IMR-90 (cell line): Measurements from ENCODE around the gene PAX3. TPM values are rescaled to one million over a fixed set of nuclear protein-coding genes. Genes with fewer than 3 reads are reported as not detected.

ENCODE experiments used
- ATAC-seq: fragments of 200-7000 bp; cut with Tn5 transposase; 2 replicates; pipeline ENCODE4 v1.9.1; 2020; ENCODE audit warnings: low read depth, mild to moderate bottlenecking, moderate library complexity
- BruUV-seq: library from RNA; stranded (reverse); fragments of 400-500 nt; replicated peaks from 2 replicates; lab custom pipeline; 2021; lab: Mats Ljungman, UMichigan
- CTCF ChIA-PET: fragments of 300-600 bp; formaldehyde crosslinking; extraction: SDS; loops from one replicate; lab custom pipeline; 2021; ENCODE audit warnings: antibody characterized with exemption; lab: Yijun Ruan, JAX
- POLR2A ChIA-PET: fragments of 300-600 bp; sonication (Branson Sonifier 250); formaldehyde crosslinking; loops from one replicate; lab custom pipeline; 2022; ENCODE audit warnings: antibody characterized with exemption; ENCODE audit not compliant: unreplicated experiment; lab: Charles Lee
- DNase-seq: peaks from one replicate; pipeline ENCODE4 v3.0.0; 2013
- H2AFZ ChIP-seq: replicated peaks from 2 replicates; pipeline ENCODE3; 2013; ENCODE audit warnings: low read length, mild to moderate bottlenecking; ENCODE audit not compliant: poor library complexity
- H2AK5ac ChIP-seq: 2 replicates; pipeline ENCODE4 v1.6.1; 2013; ENCODE audit warnings: low read depth, low read length, inconsistent platforms
- H2AK9ac ChIP-seq: replicated peaks from 2 replicates; pipeline ENCODE3; 2013; ENCODE audit warnings: mild to moderate bottlenecking, low read depth, low read length, moderate library complexity; ENCODE audit not compliant: poor library complexity
- H2BK120ac ChIP-seq: 2 replicates; pipeline ENCODE4 v1.6.1; 2013; ENCODE audit warnings: low read depth, low read length, inconsistent platforms
- H2BK15ac ChIP-seq: 3 replicates; pipeline ENCODE4 v1.6.1; 2013; ENCODE audit warnings: low read depth, low read length, inconsistent platforms
- H2BK20ac ChIP-seq: 2 replicates; pipeline ENCODE4 v1.6.1; 2013; ENCODE audit warnings: low read depth, mild to moderate bottlenecking, inconsistent platforms, low read length, moderate library complexity
- H2BK5ac ChIP-seq: 2 replicates; pipeline ENCODE4 v1.6.1; 2013; ENCODE audit warnings: mild to moderate bottlenecking, low read depth, low read length, inconsistent platforms; ENCODE audit not compliant: poor library complexity, severe bottlenecking
- H3K14ac ChIP-seq: replicated peaks from 2 replicates; pipeline ENCODE4 v1.6.1; 2013; ENCODE audit warnings: low read depth, low read length, inconsistent platforms
- H3K18ac ChIP-seq: 2 replicates; pipeline ENCODE4 v1.6.1; 2013; ENCODE audit warnings: low read depth, low read length, control low read depth
- H3K23ac ChIP-seq: 2 replicates; pipeline ENCODE4 v1.6.1; 2013; ENCODE audit warnings: low read depth, low read length, inconsistent platforms
- H3K27ac ChIP-seq: 2 replicates; pipeline ENCODE4 v1.5.1; 2013; ENCODE audit warnings: mild to moderate bottlenecking, control low read depth, low read length; ENCODE audit not compliant: insufficient read depth
- H3K27me3 ChIP-seq: 2 replicates; pipeline ENCODE4 v1.6.1; 2013; ENCODE audit warnings: low read length; ENCODE audit not compliant: control insufficient read depth, insufficient read depth
- H3K36me3 ChIP-seq: 2 replicates; pipeline ENCODE4 v1.6.1; 2013; ENCODE audit warnings: low read length, mixed read lengths; ENCODE audit not compliant: control insufficient read depth, insufficient read depth
- H3K4ac ChIP-seq: 2 replicates; pipeline ENCODE4 v1.6.1; 2013; ENCODE audit warnings: low read depth, low read length, inconsistent platforms
- H3K4me1 ChIP-seq: 2 replicates; pipeline ENCODE4 v1.6.1; 2013; ENCODE audit warnings: low read length, mixed read lengths; ENCODE audit not compliant: control insufficient read depth, insufficient read depth
- H3K4me2 ChIP-seq: 2 replicates; pipeline ENCODE4 v1.6.1; 2013; ENCODE audit warnings: low read depth, mild to moderate bottlenecking, control low read depth, low read length, moderate library complexity
- H3K4me3 ChIP-seq: 2 replicates; pipeline ENCODE4 v1.5.1; 2013; ENCODE audit warnings: low read depth, mild to moderate bottlenecking, control low read depth, low read length, moderate library complexity; ENCODE audit not compliant: insufficient read depth
- H3K56ac ChIP-seq: 2 replicates; pipeline ENCODE4 v1.6.1; 2013; ENCODE audit warnings: low read length, inconsistent platforms; ENCODE audit not compliant: insufficient read depth; ENCODE audit errors: extremely low read depth
- H3K79me1 ChIP-seq, 2 experiments: 2 replicates each; pipeline ENCODE4 v1.6.1; 2013; ENCODE audit warnings: low read length in 2 of 2, inconsistent platforms in 1 of 2, low read depth in 1 of 2
- H3K9ac ChIP-seq: 2 replicates; pipeline ENCODE4 v1.6.1; 2013; ENCODE audit warnings: low read depth, low read length, control low read depth
- H3K9me1 ChIP-seq: 2 replicates; pipeline ENCODE4 v1.6.1; 2013; ENCODE audit warnings: low read length, inconsistent platforms; ENCODE audit not compliant: insufficient read depth
- H3K9me3 ChIP-seq: 2 replicates; pipeline ENCODE4 v1.6.1; 2013; ENCODE audit warnings: low read length; ENCODE audit not compliant: control insufficient read depth, insufficient read depth
- H4K20me1 ChIP-seq: 2 replicates; pipeline ENCODE4 v1.6.1; 2013; ENCODE audit warnings: low read length, inconsistent platforms; ENCODE audit not compliant: insufficient read depth
- H4K5ac ChIP-seq: 2 replicates; pipeline ENCODE4 v1.6.1; 2013; ENCODE audit warnings: mild to moderate bottlenecking, low read depth, low read length, control low read depth
- H4K8ac ChIP-seq, 2 experiments: 2 replicates each; pipeline ENCODE4 v1.6.1; 2013; ENCODE audit warnings: low read depth in 2 of 2, low read length in 2 of 2, control low read depth in 1 of 2, inconsistent platforms in 1 of 2
- H4K91ac ChIP-seq: 2 replicates; pipeline ENCODE4 v1.6.1; 2013; ENCODE audit warnings: low read depth, low read length, inconsistent platforms; ENCODE audit not compliant: insufficient read depth
- CHD1 ChIP-seq: IDR thresholded peaks from 2 replicates; pipeline ENCODE4 v1.6.1; 2012; ENCODE audit warnings: low read depth, low read length, improper control_type of control experiment
- FOS ChIP-seq: fragments of 150-350 bp; IDR thresholded peaks from 2 replicates; pipeline ENCODE4 v1.6.1; 2016; ENCODE audit warnings: low read depth, low read length
- MAFK ChIP-seq: IDR thresholded peaks from 2 replicates; pipeline ENCODE4 v1.6.1; 2012; ENCODE audit warnings: low read depth, low read length, improper control_type of control experiment
- MAZ ChIP-seq: IDR thresholded peaks from 2 replicates; pipeline ENCODE4 v1.6.1; 2012; ENCODE audit warnings: low read depth, mild to moderate bottlenecking, low read length, improper control_type of control experiment, moderate library complexity, borderline replicate concordance
- MXI1 ChIP-seq: IDR thresholded peaks from 2 replicates; pipeline ENCODE4 v1.6.1; 2012; ENCODE audit warnings: low read depth, mild to moderate bottlenecking, low read length, moderate library complexity, borderline replicate concordance
- NFE2L2 ChIP-seq: fragments of 150-350 bp; IDR thresholded peaks from 2 replicates; pipeline ENCODE4 v1.6.1; 2016; ENCODE audit warnings: low read depth, mild to moderate bottlenecking, low read length
- POLR2A ChIP-seq: IDR thresholded peaks from 2 replicates; pipeline ENCODE4 v1.6.1; 2012; ENCODE audit warnings: mild to moderate bottlenecking, low read depth, low read length
- RAD21 ChIP-seq: IDR thresholded peaks from 2 replicates; pipeline ENCODE4 v1.6.1; 2012; ENCODE audit warnings: low read length, improper control_type of control experiment
- RCOR1 ChIP-seq: IDR thresholded peaks from 2 replicates; pipeline ENCODE4 v1.6.1; 2012; ENCODE audit warnings: mild to moderate bottlenecking, low read length, improper control_type of control experiment; ENCODE audit not compliant: insufficient replicate concordance
- RFX5 ChIP-seq: IDR thresholded peaks from 2 replicates; pipeline ENCODE4 v1.8.0; 2012; ENCODE audit warnings: low read depth, mild to moderate bottlenecking, low read length, moderate library complexity
- SMC3 ChIP-seq: fragments of 150-350 bp; IDR thresholded peaks from 2 replicates; pipeline ENCODE4 v1.6.1; 2016; ENCODE audit warnings: low read depth, mild to moderate bottlenecking, antibody characterized with exemption, low read length, moderate library complexity
- WGBS, 2 experiments: methylation state at CpG; one replicate each; pipeline versions ENCODE4 v1.1.5 to v1.1.7; 2013; ENCODE audit warnings: missing lambda C conversion rate in 2 of 2; ENCODE audit not compliant: insufficient read length in 1 of 2; ENCODE audit errors: extremely low coverage in 2 of 2; 5-methylcytosine and 5-hydroxymethylcytosine counted together
- dilution Hi-C: fragments of 300-500 bp; cut with HindIII; formaldehyde crosslinking; loops from one replicate; pipeline ENCODE4 v1.14.3; 2018; ENCODE audit warnings: low sequenced_read_pairs; ENCODE audit not compliant: unreplicated experiment
- in situ Hi-C: fragments of 300-500 bp; cut with MboI; formaldehyde crosslinking; loops from 3 replicates; pipeline ENCODE4 v1.14.3; 2019; ENCODE audit warnings: low sequenced_read_pairs, inconsistent platforms, mixed read lengths
- intact Hi-C: fragments of 100-400 bp; cut with micrococcal nuclease; formaldehyde crosslinking; loops from 2 replicates; pipeline ENCODE4 v1.10.0; 2022
- polyA plus RNA-seq, 3 experiments: library from polyadenylated mRNA; depleted of rRNA; stranded (reverse); fragments of >200 nt; gene quantifications; 2 replicates each; pipeline ENCODE4 v1.2.3, GENCODE V29; 2012; ENCODE audit warnings: low replicate concordance in 1 of 3
- total RNA-seq: library from RNA; depleted of rRNA; stranded (reverse); fragments of >200 nt; gene quantifications from 2 replicates; pipeline ENCODE4 v1.2.3, GENCODE V29; 2012
- TF ChIP-seq, protein P1 (sequence below): fragments of 150-350 bp; IDR thresholded peaks from 2 replicates; pipeline ENCODE4 v1.6.1; 2016; ENCODE audit warnings: low read depth, mild to moderate bottlenecking, low read length, moderate library complexity, borderline replicate concordance
- TF ChIP-seq, protein P2 (sequence below): conservative IDR thresholded peaks from 2 replicates; pipeline ENCODE4 v1.5.1; 2012; ENCODE audit warnings: mild to moderate bottlenecking, low read depth, low read length, improper control_type of control experiment
- TF ChIP-seq, protein P3 (sequence below): fragments of 150-350 bp; IDR thresholded peaks from 2 replicates; pipeline ENCODE4 v1.6.1; 2017; ENCODE audit warnings: mild to moderate bottlenecking, antibody characterized with exemption, low read length, low read depth

Gene PAX3
- total and polyA plus RNA-seq, 2 of the 4 experiments (the other 2 are of a cell fraction) = not detected

DNA sequence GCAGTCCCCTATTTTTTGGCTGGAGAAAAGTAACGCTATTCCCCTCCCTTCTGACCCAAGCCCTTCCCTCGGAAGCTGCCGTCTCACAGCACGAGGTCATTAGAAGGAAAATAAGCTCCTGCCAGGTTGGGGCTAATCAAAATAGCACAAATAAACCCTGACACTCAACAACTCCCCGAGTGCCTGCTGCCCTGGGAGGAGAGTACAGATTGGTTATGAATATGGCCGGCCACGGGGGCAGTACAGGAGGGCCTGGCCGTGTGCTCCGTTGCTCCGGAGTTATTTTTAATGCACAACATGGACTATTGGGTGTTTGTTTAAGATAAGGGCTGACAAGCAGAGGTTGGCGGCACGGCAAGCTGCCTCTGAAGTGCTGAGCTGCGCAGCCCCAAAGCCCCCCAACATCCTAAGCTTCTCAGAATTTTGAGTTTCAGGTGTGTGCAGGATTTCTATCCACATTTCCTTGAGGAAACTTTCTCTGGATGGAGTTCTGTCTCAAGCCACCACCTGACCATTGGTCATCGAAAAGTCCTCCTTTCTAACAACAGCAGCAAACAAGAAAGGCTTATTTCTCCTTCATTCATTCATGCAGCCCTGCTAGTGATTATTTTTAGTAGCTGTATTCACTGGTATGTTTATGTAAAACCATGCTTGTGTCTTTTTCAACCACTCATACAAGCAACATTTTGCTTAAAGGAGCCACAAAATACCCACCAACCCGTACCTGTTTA, 58.7 kb downstream of the PAX3 start:
- no peak overlapping the region for H3K14ac ChIP-seq
- H2AK5ac ChIP-seq = no peak overlapping the region
- no peaks in the 10 kb centered on the region for H3K36me3 ChIP-seq
- no peak overlapping the region for H3K27ac ChIP-seq
- H2BK120ac ChIP-seq = no peak overlapping the region
- no peak overlapping the region for H3K23ac ChIP-seq
- no peak overlapping the region for H2BK20ac ChIP-seq
- no peak overlapping the region for H3K9ac ChIP-seq
- no peak overlapping the region for H3K18ac ChIP-seq
- H2AK9ac ChIP-seq = no peak overlapping the region
- no peak for DNase-seq
- 0% methylated on average over 4 of the region's 15 CpGs; no CpG with 5 or more reads in 1 of the 2 experiments for WGBS, 2 experiments
- H2AFZ ChIP-seq = no peak overlapping the region
- H3K79me1 ChIP-seq = no peaks in the 10 kb centered on the region
- ATAC-seq = no peak
- H3K4me2 ChIP-seq = no peak overlapping the region
- TF ChIP-seq, protein P1, sequence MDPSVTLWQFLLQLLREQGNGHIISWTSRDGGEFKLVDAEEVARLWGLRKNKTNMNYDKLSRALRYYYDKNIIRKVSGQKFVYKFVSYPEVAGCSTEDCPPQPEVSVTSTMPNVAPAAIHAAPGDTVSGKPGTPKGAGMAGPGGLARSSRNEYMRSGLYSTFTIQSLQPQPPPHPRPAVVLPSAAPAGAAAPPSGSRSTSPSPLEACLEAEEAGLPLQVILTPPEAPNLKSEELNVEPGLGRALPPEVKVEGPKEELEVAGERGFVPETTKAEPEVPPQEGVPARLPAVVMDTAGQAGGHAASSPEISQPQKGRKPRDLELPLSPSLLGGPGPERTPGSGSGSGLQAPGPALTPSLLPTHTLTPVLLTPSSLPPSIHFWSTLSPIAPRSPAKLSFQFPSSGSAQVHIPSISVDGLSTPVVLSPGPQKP = no peak
- TF ChIP-seq RAD21 (no peak), MXI1 (no peak), RFX5 (no peak), RCOR1 (no peak), MAFK (no peak), POLR2A (no peak), MAZ (no peak), CHD1 (no peak), NFE2L2 (no peak), FOS (no peak), SMC3 (no peak)
- TF ChIP-seq, protein P2, sequence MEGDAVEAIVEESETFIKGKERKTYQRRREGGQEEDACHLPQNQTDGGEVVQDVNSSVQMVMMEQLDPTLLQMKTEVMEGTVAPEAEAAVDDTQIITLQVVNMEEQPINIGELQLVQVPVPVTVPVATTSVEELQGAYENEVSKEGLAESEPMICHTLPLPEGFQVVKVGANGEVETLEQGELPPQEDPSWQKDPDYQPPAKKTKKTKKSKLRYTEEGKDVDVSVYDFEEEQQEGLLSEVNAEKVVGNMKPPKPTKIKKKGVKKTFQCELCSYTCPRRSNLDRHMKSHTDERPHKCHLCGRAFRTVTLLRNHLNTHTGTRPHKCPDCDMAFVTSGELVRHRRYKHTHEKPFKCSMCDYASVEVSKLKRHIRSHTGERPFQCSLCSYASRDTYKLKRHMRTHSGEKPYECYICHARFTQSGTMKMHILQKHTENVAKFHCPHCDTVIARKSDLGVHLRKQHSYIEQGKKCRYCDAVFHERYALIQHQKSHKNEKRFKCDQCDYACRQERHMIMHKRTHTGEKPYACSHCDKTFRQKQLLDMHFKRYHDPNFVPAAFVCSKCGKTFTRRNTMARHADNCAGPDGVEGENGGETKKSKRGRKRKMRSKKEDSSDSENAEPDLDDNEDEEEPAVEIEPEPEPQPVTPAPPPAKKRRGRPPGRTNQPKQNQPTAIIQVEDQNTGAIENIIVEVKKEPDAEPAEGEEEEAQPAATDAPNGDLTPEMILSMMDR = no peak
- TF ChIP-seq, protein P3, sequence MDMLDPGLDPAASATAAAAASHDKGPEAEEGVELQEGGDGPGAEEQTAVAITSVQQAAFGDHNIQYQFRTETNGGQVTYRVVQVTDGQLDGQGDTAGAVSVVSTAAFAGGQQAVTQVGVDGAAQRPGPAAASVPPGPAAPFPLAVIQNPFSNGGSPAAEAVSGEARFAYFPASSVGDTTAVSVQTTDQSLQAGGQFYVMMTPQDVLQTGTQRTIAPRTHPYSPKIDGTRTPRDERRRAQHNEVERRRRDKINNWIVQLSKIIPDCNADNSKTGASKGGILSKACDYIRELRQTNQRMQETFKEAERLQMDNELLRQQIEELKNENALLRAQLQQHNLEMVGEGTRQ = no peak
- no peaks in the 10 kb centered on the region for H4K20me1 ChIP-seq
- ChIA-PET CTCF (no interaction called here), POLR2A (no interaction called here)
- H3K27me3 ChIP-seq = peaks cover 5% of the 10 kb centered on the region
- intact Hi-C loops (no loop called here), dilution Hi-C loops (no loop called here), in situ Hi-C loops (no loop called here)
- H4K91ac ChIP-seq = no peak overlapping the region
- no peak overlapping the region for H2BK15ac ChIP-seq
- no peak overlapping the region for H3K4me3 ChIP-seq
- H2BK5ac ChIP-seq = no peak overlapping the region
- no peaks in the 10 kb centered on the region for H3K9me1 ChIP-seq
- no peak overlapping the region for H3K56ac ChIP-seq
- no peaks in the 10 kb centered on the region for H3K4me1 ChIP-seq
- no TSS peak for BruUV-seq
- no peak overlapping the region for H4K5ac ChIP-seq
- no peak overlapping the region for H3K4ac ChIP-seq
- H3K9me3 ChIP-seq = no peaks in the 10 kb centered on the region
- H4K8ac ChIP-seq = no peak overlapping the region
